Liver (tissue), 9 donors: Measurements from ENCODE around the gene BCHE. TPM values are rescaled to one million over a fixed set of nuclear protein-coding genes. Genes with fewer than 3 reads are reported as not detected.

Experiments
- DNase-seq: peaks from one replicate; pipeline ENCODE4 v3.0.0-alpha.2; 2017; ENCODE audit warnings: low spot score
- H3K27ac ChIP-seq, 2 donors: one replicate each; pipeline ENCODE4 v1.7.0; 2013; ENCODE audit warnings: inconsistent platforms in 2 of 2, low read length in 2 of 2, control low read depth in 1 of 2, low read depth in 1 of 2, mild to moderate bottlenecking in 1 of 2
- H3K27me3 ChIP-seq, 4 donors: one replicate each; pipeline versions ENCODE4 v1.6.1 to v1.7.0; 2013; ENCODE audit warnings: low read length in 3 of 4, inconsistent platforms in 1 of 4, mild to moderate bottlenecking in 1 of 4, moderate library complexity in 1 of 4; ENCODE audit not compliant: control insufficient read depth in 4 of 4, insufficient read depth in 4 of 4
- H3K36me3 ChIP-seq, 4 donors: one replicate each; pipeline versions ENCODE4 v1.6.1 to v1.7.0; 2013; ENCODE audit warnings: low read length in 3 of 4, mild to moderate bottlenecking in 3 of 4, low read depth in 1 of 4, moderate library complexity in 1 of 4; ENCODE audit not compliant: control insufficient read depth in 4 of 4, insufficient read depth in 3 of 4
- H3K4me1 ChIP-seq, 4 donors: one replicate each; pipeline versions ENCODE4 v1.6.1 to v1.7.0; 2013; ENCODE audit warnings: low read length in 3 of 4, mild to moderate bottlenecking in 3 of 4, moderate library complexity in 1 of 4; ENCODE audit not compliant: control insufficient read depth in 4 of 4, insufficient read depth in 4 of 4
- H3K4me3 ChIP-seq, 3 donors: one replicate each; pipeline versions ENCODE4 v1.6.1 to v1.7.0; 2013; ENCODE audit warnings: low read length in 3 of 3, control low read depth in 1 of 3, low read depth in 1 of 3, mild to moderate bottlenecking in 1 of 3
- H3K9ac ChIP-seq, 2 donors: one replicate each; pipeline ENCODE4 v1.7.0; 2013; ENCODE audit warnings: low read length in 2 of 2, mild to moderate bottlenecking in 2 of 2, moderate library complexity in 2 of 2, control low read depth in 1 of 2, low read depth in 1 of 2
- H3K9me3 ChIP-seq, 4 donors: one replicate each; pipeline versions ENCODE4 v1.6.1 to v1.7.0; 2013; ENCODE audit warnings: low read length in 3 of 4; ENCODE audit not compliant: control insufficient read depth in 4 of 4
- EGR1 ChIP-seq, 2 donors: IDR thresholded peaks; 2 replicates each; pipeline ENCODE4 v1.6.1; 2016 to 2018; ENCODE audit warnings: antibody characterized with exemption in 2 of 2, low read depth in 2 of 2
- FOXA1 ChIP-seq: IDR thresholded peaks from 2 replicates; pipeline ENCODE4 v1.6.1; 2016; ENCODE audit warnings: antibody characterized with exemption
- FOXA2 ChIP-seq: IDR thresholded peaks from 2 replicates; pipeline ENCODE4 v1.6.1; 2016; ENCODE audit warnings: antibody characterized with exemption
- GABPA ChIP-seq, 2 donors: IDR thresholded peaks in 1 of 2; conservative IDR thresholded peaks in 1 of 2; 2 replicates each; pipeline ENCODE4 v1.6.1; 2016; ENCODE audit warnings: antibody characterized with exemption in 2 of 2, mild to moderate bottlenecking in 1 of 2, moderate library complexity in 1 of 2
- HNF4A ChIP-seq, 2 donors: conservative IDR thresholded peaks; 2 replicates each; pipeline ENCODE4 v1.6.1; 2016; ENCODE audit warnings: antibody characterized with exemption in 2 of 2, mild to moderate bottlenecking in 2 of 2
- HNF4G ChIP-seq: IDR thresholded peaks from 2 replicates; pipeline ENCODE4 v1.6.1; 2016; ENCODE audit warnings: antibody characterized with exemption
- JUND ChIP-seq, 2 donors: IDR thresholded peaks; 2 replicates each; pipeline ENCODE4 v1.6.1; 2016; ENCODE audit warnings: antibody characterized with exemption in 2 of 2
- RAD21 ChIP-seq, 2 donors: IDR thresholded peaks; 2 replicates each; pipeline ENCODE4 v1.6.1; 2016; ENCODE audit warnings: antibody characterized with exemption in 2 of 2, mild to moderate bottlenecking in 2 of 2
- SP1 ChIP-seq: IDR thresholded peaks from 2 replicates; pipeline ENCODE4 v1.6.1; 2018; ENCODE audit warnings: antibody characterized with exemption, mild to moderate bottlenecking
- TAF1 ChIP-seq: conservative IDR thresholded peaks from 2 replicates; pipeline ENCODE4 v1.6.1; 2016; ENCODE audit warnings: antibody characterized with exemption, mild to moderate bottlenecking
- YY1 ChIP-seq: IDR thresholded peaks from 2 replicates; pipeline ENCODE4 v1.6.1; 2016; ENCODE audit warnings: antibody characterized with exemption, mild to moderate bottlenecking
- ZBTB33 ChIP-seq: IDR thresholded peaks from 2 replicates; pipeline ENCODE4 v1.6.1; 2016; ENCODE audit warnings: antibody characterized with exemption
- WGBS: extraction: QIAGEN DNeasy Blood & Tissue Kit; methylation state at CpG from one replicate; pipeline ENCODE4 v1.1.7; 2013; 5-methylcytosine and 5-hydroxymethylcytosine counted together
- polyA plus RNA-seq, 2 donors: library from polyadenylated mRNA; stranded (reverse) in 1 of 2; unstranded in 1 of 2; fragments of 200-250 nt in 1 of 2; fragments of >200 nt in 1 of 2; fragmentation: Nextera tagmentation in 1 of 2; extraction: Ambion mirVana in 1 of 2; gene quantifications; one replicate each; pipeline versions ENCODE4 v1.2.1 to v1.2.3, GENCODE V29; 2013 to 2015
- total RNA-seq, 2 donors: library from RNA; depleted of rRNA; stranded (reverse); fragments of >200 nt; gene quantifications; one replicate each; pipeline ENCODE4 v1.2.3, GENCODE V29; 2014
- TF ChIP-seq, protein P1 (sequence below): IDR thresholded peaks from 2 replicates; pipeline ENCODE4 v1.6.1; 2016; ENCODE audit warnings: antibody characterized with exemption
- TF ChIP-seq, protein P2 (sequence below): fragments of 150-350 bp; IDR thresholded peaks from 2 replicates; pipeline ENCODE4 v1.5.1; 2017; ENCODE audit warnings: improper control_type of control experiment, low read depth, low read length; ENCODE audit not compliant: missing input control
- TF ChIP-seq, protein P3 (sequence below): IDR thresholded peaks from 2 replicates; pipeline ENCODE4 v1.6.1; 2016; ENCODE audit warnings: antibody characterized with exemption, mild to moderate bottlenecking
- TF ChIP-seq, protein P4 (sequence below): IDR thresholded peaks from 2 replicates; pipeline ENCODE4 v1.6.1; 2016; ENCODE audit warnings: antibody characterized with exemption
- donor health status: healthy.
- donor health status: healthy.
- donor health status: healthy.
- donor health status: healthy.
- donor health status: healthy.

The BCHE gene
- total and polyA plus RNA-seq, 4 donors = 18.4 to 46.8 (median 35.6) TPM

DNA sequence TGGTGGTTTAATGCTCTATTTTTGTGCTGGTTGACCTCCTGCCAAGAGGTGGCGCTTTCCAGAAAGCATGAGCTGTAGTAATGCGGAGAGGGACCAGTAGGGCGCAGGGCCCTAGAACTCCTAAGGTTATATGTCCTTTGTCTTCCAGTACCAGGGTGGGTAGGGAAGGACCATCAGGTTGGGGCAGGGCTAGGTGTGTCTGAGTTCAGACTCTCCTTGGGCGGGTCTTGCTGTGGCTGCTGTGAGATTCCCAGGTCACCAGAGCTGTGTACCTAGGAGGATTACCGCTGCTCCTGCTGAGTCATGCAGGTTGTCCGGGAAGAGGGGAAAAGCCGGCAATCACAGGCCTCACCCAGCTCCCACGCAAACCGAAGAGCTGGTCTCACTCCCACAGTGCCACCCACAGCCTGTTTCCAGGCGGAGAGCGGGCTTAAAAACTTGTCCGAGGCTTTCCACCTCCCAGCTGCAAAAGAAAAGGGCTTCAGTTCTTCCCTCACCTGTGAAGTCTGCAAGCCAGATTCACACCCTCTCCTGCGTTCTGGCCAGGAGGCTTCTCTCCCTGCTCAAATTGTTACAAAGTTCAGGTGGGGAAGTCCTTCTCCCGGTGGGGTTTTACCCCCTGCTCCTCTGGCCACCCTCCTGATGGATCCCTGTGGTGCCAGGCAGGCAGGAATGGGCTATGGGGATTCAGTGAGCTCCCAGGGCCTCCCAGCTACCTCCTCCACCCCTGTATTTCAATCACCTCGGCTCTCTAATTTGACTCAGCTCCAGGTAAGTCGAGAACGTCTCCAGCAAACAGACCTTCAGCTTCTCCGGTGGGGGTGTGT, 37.7 kb upstream of the BCHE start:
- Histone ChIP-seq H3K9ac (no peak overlapping the region), H3K27me3 (no peaks in the 10 kb centered on the region), H3K36me3 (no peaks in the 10 kb centered on the region), H3K4me1 (no peaks in the 10 kb centered on the region), H3K27ac (no peak overlapping the region), H3K4me3 (no peak overlapping the region), H3K9me3 (no peaks in the 10 kb centered on the region)
- 85% methylated on average over 18 of the region's 18 CpGs for WGBS
- TF ChIP-seq YY1 = no peak
- no peak for TF ChIP-seq GABPA (IDR thresholded peaks at IDR 0.05 in 1 of 2, conservative IDR thresholded peaks at IDR 0.05 in 1 of 2)
- TF ChIP-seq, protein P1, sequence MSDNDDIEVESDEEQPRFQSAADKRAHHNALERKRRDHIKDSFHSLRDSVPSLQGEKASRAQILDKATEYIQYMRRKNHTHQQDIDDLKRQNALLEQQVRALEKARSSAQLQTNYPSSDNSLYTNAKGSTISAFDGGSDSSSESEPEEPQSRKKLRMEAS = no peak
- TF ChIP-seq, protein P2, sequence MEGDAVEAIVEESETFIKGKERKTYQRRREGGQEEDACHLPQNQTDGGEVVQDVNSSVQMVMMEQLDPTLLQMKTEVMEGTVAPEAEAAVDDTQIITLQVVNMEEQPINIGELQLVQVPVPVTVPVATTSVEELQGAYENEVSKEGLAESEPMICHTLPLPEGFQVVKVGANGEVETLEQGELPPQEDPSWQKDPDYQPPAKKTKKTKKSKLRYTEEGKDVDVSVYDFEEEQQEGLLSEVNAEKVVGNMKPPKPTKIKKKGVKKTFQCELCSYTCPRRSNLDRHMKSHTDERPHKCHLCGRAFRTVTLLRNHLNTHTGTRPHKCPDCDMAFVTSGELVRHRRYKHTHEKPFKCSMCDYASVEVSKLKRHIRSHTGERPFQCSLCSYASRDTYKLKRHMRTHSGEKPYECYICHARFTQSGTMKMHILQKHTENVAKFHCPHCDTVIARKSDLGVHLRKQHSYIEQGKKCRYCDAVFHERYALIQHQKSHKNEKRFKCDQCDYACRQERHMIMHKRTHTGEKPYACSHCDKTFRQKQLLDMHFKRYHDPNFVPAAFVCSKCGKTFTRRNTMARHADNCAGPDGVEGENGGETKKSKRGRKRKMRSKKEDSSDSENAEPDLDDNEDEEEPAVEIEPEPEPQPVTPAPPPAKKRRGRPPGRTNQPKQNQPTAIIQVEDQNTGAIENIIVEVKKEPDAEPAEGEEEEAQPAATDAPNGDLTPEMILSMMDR = no peak
- no peak for TF ChIP-seq RAD21 (IDR thresholded peaks at IDR 0.05)
- TF ChIP-seq HNF4A (conservative IDR thresholded peaks at IDR 0.05) = no peak
- TF ChIP-seq, protein P3, sequence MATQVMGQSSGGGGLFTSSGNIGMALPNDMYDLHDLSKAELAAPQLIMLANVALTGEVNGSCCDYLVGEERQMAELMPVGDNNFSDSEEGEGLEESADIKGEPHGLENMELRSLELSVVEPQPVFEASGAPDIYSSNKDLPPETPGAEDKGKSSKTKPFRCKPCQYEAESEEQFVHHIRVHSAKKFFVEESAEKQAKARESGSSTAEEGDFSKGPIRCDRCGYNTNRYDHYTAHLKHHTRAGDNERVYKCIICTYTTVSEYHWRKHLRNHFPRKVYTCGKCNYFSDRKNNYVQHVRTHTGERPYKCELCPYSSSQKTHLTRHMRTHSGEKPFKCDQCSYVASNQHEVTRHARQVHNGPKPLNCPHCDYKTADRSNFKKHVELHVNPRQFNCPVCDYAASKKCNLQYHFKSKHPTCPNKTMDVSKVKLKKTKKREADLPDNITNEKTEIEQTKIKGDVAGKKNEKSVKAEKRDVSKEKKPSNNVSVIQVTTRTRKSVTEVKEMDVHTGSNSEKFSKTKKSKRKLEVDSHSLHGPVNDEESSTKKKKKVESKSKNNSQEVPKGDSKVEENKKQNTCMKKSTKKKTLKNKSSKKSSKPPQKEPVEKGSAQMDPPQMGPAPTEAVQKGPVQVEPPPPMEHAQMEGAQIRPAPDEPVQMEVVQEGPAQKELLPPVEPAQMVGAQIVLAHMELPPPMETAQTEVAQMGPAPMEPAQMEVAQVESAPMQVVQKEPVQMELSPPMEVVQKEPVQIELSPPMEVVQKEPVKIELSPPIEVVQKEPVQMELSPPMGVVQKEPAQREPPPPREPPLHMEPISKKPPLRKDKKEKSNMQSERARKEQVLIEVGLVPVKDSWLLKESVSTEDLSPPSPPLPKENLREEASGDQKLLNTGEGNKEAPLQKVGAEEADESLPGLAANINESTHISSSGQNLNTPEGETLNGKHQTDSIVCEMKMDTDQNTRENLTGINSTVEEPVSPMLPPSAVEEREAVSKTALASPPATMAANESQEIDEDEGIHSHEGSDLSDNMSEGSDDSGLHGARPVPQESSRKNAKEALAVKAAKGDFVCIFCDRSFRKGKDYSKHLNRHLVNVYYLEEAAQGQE = no peak
- no peak for TF ChIP-seq JUND (IDR thresholded peaks at IDR 0.05)
- no peak for TF ChIP-seq FOXA1
- no peak for TF ChIP-seq FOXA2
- TF ChIP-seq, protein P4, sequence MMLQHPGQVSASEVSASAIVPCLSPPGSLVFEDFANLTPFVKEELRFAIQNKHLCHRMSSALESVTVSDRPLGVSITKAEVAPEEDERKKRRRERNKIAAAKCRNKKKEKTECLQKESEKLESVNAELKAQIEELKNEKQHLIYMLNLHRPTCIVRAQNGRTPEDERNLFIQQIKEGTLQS = no peak
- TF ChIP-seq TAF1 = no peak
- no peak for DNase-seq

GRCh38 chr3:165868088-165868487, 30.9 kb upstream of the BCHE start:
- H3K27me3 ChIP-seq = no peaks in the 10 kb centered on the region
- no peaks in the 10 kb centered on the region for H3K36me3 ChIP-seq
- no peak overlapping the region for H3K4me3 ChIP-seq
- no peak overlapping the region for H3K9ac ChIP-seq
- no peak overlapping the region for H3K27ac ChIP-seq
- WGBS = 88% methylated on average over 5 of the region's 5 CpGs
- no peak for DNase-seq
- H3K4me1 ChIP-seq = no peaks in the 10 kb centered on the region
- no peaks in the 10 kb centered on the region for H3K9me3 ChIP-seq
- TF ChIP-seq HNF4G (no peak), YY1 (no peak), JUND (IDR thresholded peaks at IDR 0.05) (no peak), EGR1 (IDR thresholded peaks at IDR 0.05; ENCODE audit: low read depth in 2 of 2) (no peak), FOXA1 (no peak), RAD21 (IDR thresholded peaks at IDR 0.05) (no peak), HNF4A (conservative IDR thresholded peaks at IDR 0.05) (no peak), TAF1 (no peak), SP1 (no peak), ZBTB33 (no peak)
- TF ChIP-seq, protein P3 = no peak
- TF ChIP-seq, protein P4 = no peak
- TF ChIP-seq, protein P2 = no peak
